Caki2 (cell line): ENCODE measurements around the gene SERPINF2. TPM values are rescaled to one million over a fixed set of nuclear protein-coding genes. Genes with fewer than 3 reads are reported as not detected.

Source experiments
- DNase-seq: peaks from one replicate; pipeline ENCODE4 v3.0.0-alpha.2; 2015; ENCODE audit warnings: low read depth
- in situ Hi-C: cut with HindIII; loops from 2 replicates; pipeline ENCODE4 v1.10.0; 2016; ENCODE audit warnings: low sequenced_read_pairs, low pct_unique_long_range_greater_than_20kb, mixed read lengths
- total RNA-seq: library from RNA; depleted of rRNA; stranded (reverse); fragments of >200 nt; shearing (Covaris generic); gene quantifications from 2 replicates; pipeline ENCODE4 v1.2.3, GENCODE V29; 2014; ENCODE audit warnings: low replicate concordance; rRNA removed

The SERPINF2 gene
- total RNA-seq, 1 experiment from 2014 or later = 0.68 TPM

GRCh38 chr17:1802429-1802828, 59.8 kb downstream of the SERPINF2 start:
- in situ Hi-C loops = no loop called here
- no peak for DNase-seq

- no peak for DNase-seq
- in situ Hi-C loops = no loop called here
Measured at GRCh38 chr17:1803280-1803679, 60.6 kb downstream of the SERPINF2 start.

Other genes starting within 250 kb of the SERPINF2 start
- 24.8 and 33.3 TPM in 2 replicates for gene INPP5K, start 226.3 kb upstream of the SERPINF2 start, total RNA-seq
- 6.7 and 24.4 TPM in 2 replicates for gene PITPNA, start 180.1 kb upstream of the SERPINF2 start, total RNA-seq
- gene SLC43A2, start 114.0 kb upstream of the SERPINF2 start, total RNA-seq = 7.6 and 29.9 TPM in 2 replicates
- gene SCARF1, start 97.1 kb upstream of the SERPINF2 start, total RNA-seq = 0.34 TPM in 1 of 2 replicates, not detected in the other
- 24.3 and 25.4 TPM in 2 replicates for gene RILP, start 93.0 kb upstream of the SERPINF2 start, total RNA-seq
- 81.9 and 102 TPM in 2 replicates for gene PRPF8, start 58.0 kb upstream of the SERPINF2 start, total RNA-seq
- gene TLCD2, start 32.5 kb upstream of the SERPINF2 start, total RNA-seq = 0.20 and 1.0 TPM in 2 replicates
- gene WDR81, start 18.2 kb upstream of the SERPINF2 start, total RNA-seq = 2.9 and 3.7 TPM in 2 replicates
- 5.2 TPM in 1 of 2 replicates, not detected in the other for gene SERPINF1, start 19.2 kb downstream of the SERPINF2 start, total RNA-seq
- gene SMYD4, start 87.0 kb downstream of the SERPINF2 start, total RNA-seq = 4.7 and 18.3 TPM in 2 replicates
- gene RPA1, start 87.1 kb downstream of the SERPINF2 start, total RNA-seq = 62.7 and 68.7 TPM in 2 replicates